Kidney epithelial cell (primary cell): ENCODE results near the gene ARID3A. TPM values are rescaled to one million over a fixed set of nuclear protein-coding genes. Genes with fewer than 3 reads are reported as not detected.

ENCODE experiments used
- DNase-seq: peaks from one replicate; pipeline ENCODE4 v3.0.0-alpha.2; 2010; ENCODE audit warnings: low read depth
- H3K27me3 ChIP-seq: 2 replicates; pipeline ENCODE4 v1.6.0; 2011; ENCODE audit warnings: low read length; ENCODE audit not compliant: control insufficient read depth, insufficient read depth
- H3K36me3 ChIP-seq: 2 replicates; pipeline ENCODE4 v1.5.1; 2011; ENCODE audit warnings: low read length; ENCODE audit not compliant: control insufficient read depth, insufficient read depth
- H3K4me3 ChIP-seq: 2 replicates; pipeline ENCODE4 v1.5.1; 2011; ENCODE audit warnings: low read depth, mild to moderate bottlenecking, control low read depth, low read length
- total RNA-seq: library from RNA; depleted of rRNA; stranded (reverse); fragments of >200 nt; gene quantifications from 2 replicates; pipeline ENCODE4 v1.2.3, GENCODE V29; 2015
- TF ChIP-seq, protein P1 (sequence below): IDR thresholded peaks from 2 replicates; pipeline ENCODE4 v1.5.1; 2011; ENCODE audit warnings: mild to moderate bottlenecking, moderate library complexity, low read length, control low read depth, inconsistent platforms; ENCODE audit not compliant: insufficient read depth, poor library complexity, severe bottlenecking

Gene ARID3A
- total RNA-seq, 1 donor from 2014 or later = 27.4 TPM

DNA sequence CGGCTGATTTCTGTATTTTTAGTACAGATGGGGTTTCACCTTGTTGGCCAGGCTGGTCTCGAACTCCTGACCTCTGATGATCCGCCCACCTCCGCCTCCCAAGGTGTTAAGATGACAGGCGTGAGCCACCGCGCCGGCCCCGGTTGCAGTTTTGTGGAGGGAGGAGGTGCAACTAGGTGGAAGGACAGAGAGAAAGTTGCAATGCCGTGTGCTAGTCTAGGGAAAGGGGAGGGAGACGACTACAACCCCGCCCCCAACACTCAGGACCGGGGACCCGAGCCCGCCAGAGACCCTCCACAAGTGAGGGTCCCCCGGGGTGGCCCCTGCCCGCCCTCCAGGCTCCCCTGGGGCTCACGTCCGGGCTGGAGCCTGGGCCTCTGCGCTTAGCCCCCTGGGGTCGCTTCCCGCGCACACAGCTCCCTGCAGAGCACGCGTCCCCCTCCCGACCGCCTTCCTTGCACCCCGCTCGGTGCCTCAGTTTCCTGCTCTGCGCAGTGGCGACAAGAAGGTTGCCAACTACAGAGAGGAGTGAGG, 1.2 kb upstream of the ARID3A start:
- Histone ChIP-seq H3K4me3 (peak overlapping the region; percentile 96), H3K36me3 (no peaks in the 10 kb centered on the region), H3K27me3 (peaks cover 14% of the 10 kb centered on the region)
- TF ChIP-seq, protein P1, sequence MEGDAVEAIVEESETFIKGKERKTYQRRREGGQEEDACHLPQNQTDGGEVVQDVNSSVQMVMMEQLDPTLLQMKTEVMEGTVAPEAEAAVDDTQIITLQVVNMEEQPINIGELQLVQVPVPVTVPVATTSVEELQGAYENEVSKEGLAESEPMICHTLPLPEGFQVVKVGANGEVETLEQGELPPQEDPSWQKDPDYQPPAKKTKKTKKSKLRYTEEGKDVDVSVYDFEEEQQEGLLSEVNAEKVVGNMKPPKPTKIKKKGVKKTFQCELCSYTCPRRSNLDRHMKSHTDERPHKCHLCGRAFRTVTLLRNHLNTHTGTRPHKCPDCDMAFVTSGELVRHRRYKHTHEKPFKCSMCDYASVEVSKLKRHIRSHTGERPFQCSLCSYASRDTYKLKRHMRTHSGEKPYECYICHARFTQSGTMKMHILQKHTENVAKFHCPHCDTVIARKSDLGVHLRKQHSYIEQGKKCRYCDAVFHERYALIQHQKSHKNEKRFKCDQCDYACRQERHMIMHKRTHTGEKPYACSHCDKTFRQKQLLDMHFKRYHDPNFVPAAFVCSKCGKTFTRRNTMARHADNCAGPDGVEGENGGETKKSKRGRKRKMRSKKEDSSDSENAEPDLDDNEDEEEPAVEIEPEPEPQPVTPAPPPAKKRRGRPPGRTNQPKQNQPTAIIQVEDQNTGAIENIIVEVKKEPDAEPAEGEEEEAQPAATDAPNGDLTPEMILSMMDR = no peak
- no peak for DNase-seq

GRCh38 chr19:925087-925525, 729 bp upstream of the ARID3A start:
- TF ChIP-seq, protein P1 = no peak

DNA sequence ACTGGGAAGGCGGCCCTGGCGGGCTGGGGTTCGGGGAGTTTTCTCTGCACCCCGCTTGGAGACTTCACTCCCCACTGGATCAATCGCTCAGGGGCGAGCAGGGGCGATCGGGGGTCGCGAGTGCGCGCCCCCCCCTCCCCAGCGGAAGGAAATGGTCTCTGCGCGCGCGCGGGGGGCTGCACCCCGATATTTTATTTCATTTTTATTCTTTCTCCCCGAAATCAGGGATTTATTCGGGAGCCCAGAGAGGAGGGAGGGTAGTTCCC, 421 bp downstream of the ARID3A start:
- H3K36me3 ChIP-seq = no peaks in the 10 kb centered on the region
- peak overlapping the region; percentile 96 for H3K4me3 ChIP-seq
- no peak for DNase-seq
- peaks cover 1% of the 10 kb centered on the region for H3K27me3 ChIP-seq
- TF ChIP-seq, protein P1 = no peak

More at GRCh38 chr19:925087-925525, 729 bp upstream of the ARID3A start:
- Histone ChIP-seq H3K27me3 (peaks cover 9% of the 10 kb centered on the region), H3K4me3 (peak overlapping the region; percentile 96), H3K36me3 (no peaks in the 10 kb centered on the region)
- no peak for DNase-seq

GRCh38 chr19:926589-927350, 935 bp downstream of the ARID3A start:
- H3K4me3 ChIP-seq = peak overlapping the region; percentile 96
- no peaks in the 10 kb centered on the region for H3K36me3 ChIP-seq
- DNase-seq = no peak
- TF ChIP-seq, protein P1 = no peak
- H3K27me3 ChIP-seq = no peaks in the 10 kb centered on the region

- TF ChIP-seq, protein P1 = no peak
- DNase-seq = no peak
- H3K36me3 ChIP-seq = no peaks in the 10 kb centered on the region
- H3K4me3 ChIP-seq = peak overlapping the region; percentile 96
- no peaks in the 10 kb centered on the region for H3K27me3 ChIP-seq
These were observed 1.5 kb downstream of the ARID3A start for GRCh38 chr19:927351-927779.

GRCh38 chr19:927780-928401, 2.1 kb downstream of the ARID3A start:
- Histone ChIP-seq H3K4me3 (peak overlapping the region; percentile 0), H3K27me3 (no peaks in the 10 kb centered on the region), H3K36me3 (no peaks in the 10 kb centered on the region)
- no peak for DNase-seq
- TF ChIP-seq, protein P1 = no peak
